LHCN-M2 (cell line): ENCODE results near the gene LAIR2. TPM values are rescaled to one million over a fixed set of nuclear protein-coding genes. Genes with fewer than 3 reads are reported as not detected.
"Not testable (repeated sequence)": the region's sequence is repeated elsewhere in the genome, so short reads cannot be mapped to it uniquely, and the experiment has no call there.

Experiments
- DNase-seq: peaks from one replicate; pipeline ENCODE4 v3.0.0-alpha.2; 2012; ENCODE audit warnings: low read depth
- total RNA-seq: library from RNA; depleted of rRNA; stranded (reverse); fragments of >200 nt; gene quantifications from 2 replicates; pipeline ENCODE4 v1.2.3, GENCODE V29; 2014

LAIR2 gene
- total RNA-seq, 1 experiment from 2014 or later: not detected

DNA sequence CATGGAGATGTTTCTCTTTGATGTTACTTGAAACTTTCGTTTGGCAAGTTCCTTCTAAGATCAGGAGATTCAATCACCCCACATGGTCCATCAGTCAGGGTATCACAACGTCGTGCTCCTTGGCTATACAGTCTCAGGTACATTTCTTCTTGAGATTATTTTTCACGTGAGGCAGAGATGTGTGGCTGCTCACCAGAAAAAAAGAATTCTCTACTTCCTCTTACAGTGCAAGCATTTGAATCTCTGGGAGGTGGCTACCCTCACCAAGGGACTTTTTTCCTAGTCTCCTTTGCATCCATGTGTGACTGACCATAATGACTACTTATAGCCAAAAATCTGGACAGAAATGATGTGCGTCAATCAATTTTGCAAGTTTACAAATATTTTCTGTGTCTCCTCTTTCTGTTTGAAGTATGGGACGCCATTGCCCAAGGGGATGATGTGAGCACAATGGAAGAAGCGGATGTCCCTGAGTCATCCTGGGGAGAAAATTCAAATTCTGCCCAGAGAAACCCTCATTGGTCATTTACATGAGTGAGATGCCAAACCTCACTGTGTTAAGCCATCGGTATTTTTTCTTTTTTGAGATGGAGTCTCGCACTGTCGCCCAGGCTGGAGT, 8.6 kb upstream of the LAIR2 start:
- DNase-seq: no peak

DNA sequence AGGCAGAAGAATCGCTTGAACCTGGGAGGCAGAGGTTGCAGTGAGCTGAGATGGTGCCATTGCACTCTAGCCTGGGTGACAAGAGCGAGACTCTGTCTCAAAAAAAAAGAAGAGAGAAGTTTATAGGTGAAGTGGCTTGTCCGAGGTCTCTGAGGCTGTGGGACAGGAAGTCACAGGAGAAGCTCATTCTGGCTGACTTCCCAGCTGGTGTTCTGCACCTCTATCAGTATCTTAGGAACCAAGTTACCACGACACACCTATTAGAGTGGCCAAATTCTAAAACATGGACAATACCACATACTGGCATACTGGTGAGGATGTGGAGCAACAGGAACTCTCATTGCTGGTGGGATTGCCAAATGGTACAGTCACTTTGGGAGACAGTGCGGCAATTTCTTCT, 7.3 kb upstream of the LAIR2 start:
- not testable (repeated sequence) for DNase-seq

DNA sequence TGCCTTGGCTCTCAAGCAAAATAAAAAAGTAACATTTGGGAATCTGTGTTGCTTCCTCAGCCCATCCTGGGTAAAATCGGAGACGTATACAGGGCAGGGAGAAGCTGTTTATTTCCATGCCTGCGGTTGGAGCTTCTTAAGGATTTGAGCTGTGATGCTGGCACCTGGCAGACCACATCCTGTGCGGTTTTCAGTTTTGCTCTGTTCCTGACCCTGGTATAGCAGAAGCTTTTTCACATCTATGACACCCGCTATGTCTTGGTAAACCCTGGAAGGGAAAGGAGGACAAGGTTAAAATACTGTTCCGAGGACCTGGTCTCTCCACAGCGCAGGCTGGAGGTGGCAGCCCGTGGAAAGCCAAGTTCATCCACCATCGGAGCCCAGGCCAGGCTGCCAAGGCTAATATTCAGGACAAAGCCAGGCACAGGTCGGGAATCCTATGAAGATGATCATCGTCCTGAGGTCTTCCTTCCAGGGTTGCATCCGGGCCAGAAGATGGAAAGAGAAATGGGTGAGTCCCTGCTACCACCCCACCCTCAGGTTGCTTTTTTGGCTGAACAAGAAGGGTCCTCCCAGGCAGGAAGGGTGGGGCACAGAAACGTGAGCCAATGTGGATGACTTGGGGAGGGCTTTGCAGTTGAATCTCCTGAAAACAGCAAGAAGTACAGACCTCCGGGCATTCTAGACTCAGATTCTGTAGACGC, 4.7 kb upstream of the LAIR2 start:
- peak; percentile 40 for DNase-seq

DNA sequence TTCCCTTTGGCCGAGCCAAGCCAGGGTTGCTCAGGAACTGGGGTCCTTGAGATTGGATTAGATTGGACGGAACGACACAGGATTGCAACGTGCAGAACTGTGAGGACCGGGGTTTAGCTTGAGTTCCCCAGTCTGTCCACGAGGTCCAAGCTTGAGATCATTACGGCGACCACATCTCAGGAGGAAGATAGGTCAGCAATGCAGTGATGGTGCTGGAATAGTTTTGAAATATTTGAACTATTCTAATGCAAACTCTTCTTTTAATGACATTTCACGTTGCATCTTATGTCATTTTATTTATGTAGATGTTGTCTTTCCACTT, 4.2 kb upstream of the LAIR2 start:
- DNase-seq: not testable (repeated sequence)

DNA sequence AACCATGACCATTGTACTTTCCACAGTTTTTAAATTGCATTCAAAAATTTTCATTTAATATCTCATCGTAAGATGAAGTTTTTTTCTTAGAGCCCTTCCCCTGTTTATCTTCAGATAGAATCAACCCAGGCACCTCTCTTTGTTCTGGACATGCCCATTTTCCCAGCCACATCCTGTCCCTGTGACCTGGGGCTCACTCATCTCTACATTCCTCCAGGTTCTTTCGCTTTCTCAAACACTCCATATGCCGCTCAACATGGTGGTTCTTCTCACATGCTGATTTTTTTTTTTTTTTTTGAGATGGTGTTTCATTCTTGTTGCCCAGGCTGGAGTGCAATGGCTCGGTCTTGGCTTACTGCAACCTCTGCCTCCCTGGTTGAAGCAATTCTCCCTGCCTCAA, 2.9 kb downstream of the LAIR2 start:
- DNase-seq: not testable (repeated sequence)

- no peak for DNase-seq
Observed at GRCh38 chr19:54506079-54506478, 3.4 kb downstream of the LAIR2 start.

DNA sequence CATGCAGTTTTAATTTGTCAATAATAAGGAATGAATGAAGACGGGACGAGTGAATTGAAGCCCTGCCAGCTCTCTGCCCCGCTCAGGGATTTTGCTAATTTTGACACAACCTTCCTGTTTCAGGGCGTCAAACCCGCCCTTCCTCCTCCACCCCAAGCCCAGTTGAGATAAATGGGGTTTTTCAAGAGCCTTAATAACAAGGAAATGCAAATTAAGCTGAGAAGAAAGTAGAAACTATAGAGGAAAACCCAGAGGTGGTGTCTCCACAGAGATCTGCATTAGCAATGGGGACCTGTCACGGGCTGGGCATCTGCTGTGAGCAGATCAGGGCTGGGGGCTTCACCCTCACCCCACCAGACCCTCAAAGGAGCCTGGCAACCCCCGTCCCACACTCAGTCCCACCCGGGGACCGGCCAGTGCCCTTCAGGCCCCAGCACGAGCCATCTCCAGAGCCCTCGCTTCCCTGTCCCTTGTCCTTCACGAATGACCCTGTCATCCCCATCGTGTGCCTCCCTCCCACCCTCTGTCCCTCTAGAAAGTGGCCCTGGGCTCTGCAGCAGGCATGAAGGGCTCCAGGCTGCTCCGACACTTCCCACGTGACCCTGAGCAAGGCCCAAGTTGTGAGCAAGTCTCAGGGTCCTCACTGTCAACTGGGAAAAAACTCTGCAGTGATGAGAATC, 4.5 kb downstream of the LAIR2 start:
- not testable (repeated sequence) for DNase-seq

GRCh38 chr19:54507824-54508223, 5.2 kb downstream of the LAIR2 start:
- no peak for DNase-seq

DNA sequence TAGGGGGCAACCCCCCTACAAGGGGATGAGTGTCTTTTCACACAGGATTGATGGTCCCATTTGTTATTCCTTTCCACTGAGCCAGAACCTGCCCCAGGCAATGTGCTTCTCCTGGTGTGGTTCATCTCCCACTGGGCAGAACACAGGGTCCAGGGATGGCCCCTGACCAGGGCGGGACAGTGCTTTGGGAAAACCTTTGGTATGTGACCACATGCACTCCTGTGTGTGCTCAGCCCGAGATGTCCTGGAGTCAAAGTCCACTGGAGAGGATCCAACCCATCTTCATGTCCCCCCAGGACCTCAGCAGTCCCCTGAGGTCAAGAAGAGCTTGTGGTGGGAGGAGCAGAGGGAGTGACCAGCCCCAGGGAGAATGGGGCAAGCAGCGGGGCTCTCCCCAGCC, 5.9 kb downstream of the LAIR2 start:
- not testable (repeated sequence) for DNase-seq

DNA sequence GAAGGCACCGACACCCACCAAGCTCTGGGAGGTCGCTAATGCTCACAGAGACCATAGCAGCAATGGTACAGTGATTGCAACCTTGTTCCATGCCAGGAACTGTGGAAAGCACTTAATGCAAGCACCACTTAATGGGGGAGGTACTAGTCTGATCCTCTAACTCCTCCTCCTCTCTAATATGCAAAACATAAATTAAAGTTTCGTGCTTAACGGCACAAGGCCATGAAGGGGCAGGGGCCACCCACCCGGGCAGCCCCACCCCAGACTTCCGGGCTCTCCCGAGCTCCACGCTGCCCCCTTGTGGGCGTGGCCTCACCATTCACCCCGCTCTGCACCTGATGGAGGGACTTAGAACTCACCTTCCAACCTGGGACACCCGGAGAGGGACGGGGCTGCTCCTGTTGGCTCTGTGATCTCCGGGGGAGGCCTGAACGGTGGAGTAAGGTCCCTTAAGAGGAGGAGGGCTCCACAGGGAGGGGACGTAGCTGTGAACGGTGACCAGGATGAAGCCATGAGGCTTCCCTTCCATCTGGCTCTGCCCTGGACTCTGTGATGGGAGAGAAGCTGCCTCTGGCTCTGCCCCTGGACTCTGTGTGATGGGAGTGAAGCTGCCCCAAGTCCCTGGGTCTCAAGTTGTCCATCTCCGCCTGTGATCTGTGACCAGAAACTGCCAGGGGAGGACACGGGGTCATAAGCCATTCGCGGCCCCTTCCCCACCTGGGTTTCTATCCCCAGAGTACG, 6.7 kb downstream of the LAIR2 start:
- not testable (repeated sequence) for DNase-seq

DNA sequence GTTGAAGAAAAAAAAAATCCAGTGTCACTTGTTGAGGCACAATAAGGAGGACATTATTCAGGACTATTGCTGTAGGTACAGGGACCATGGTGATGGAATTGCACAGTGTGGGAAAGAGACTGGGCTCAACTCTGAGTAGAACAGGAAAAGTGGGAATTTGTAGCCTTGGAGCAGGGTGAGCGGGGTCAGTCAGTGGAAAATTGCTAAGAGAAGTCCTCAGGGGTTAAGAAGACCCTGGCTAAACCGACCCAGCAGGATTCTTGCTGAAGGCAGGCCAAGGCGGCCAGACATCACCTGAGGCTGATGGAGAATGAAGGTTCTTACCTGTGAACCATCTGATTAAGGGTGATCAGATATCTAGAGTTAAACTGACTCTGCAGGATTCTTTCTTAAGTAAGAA, 12.5 kb downstream of the LAIR2 start:
- no peak for DNase-seq

GRCh38 chr19:54517483-54517882, 14.9 kb downstream of the LAIR2 start:
- peak; percentile 85 for DNase-seq

DNA sequence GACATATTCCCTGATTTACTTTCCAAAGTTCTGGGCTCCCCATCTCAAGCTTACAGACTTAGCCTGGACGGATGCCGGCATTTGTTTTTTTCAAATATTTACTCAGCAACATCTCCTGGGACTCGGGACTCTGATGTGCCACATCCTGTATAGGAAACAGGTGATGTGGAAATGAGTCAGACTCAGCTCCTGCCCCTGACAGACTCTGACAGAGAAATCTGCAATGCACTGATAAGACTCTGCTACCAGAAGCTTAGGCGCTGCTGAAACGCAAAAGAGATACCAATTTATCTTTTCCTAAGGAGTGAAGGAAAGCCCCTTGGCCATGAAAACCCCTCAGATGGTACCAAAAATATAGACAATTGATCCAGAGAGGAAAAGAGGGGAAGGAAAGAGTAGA, 16.2 kb downstream of the LAIR2 start:
- DNase-seq: peak; percentile 92

DNA sequence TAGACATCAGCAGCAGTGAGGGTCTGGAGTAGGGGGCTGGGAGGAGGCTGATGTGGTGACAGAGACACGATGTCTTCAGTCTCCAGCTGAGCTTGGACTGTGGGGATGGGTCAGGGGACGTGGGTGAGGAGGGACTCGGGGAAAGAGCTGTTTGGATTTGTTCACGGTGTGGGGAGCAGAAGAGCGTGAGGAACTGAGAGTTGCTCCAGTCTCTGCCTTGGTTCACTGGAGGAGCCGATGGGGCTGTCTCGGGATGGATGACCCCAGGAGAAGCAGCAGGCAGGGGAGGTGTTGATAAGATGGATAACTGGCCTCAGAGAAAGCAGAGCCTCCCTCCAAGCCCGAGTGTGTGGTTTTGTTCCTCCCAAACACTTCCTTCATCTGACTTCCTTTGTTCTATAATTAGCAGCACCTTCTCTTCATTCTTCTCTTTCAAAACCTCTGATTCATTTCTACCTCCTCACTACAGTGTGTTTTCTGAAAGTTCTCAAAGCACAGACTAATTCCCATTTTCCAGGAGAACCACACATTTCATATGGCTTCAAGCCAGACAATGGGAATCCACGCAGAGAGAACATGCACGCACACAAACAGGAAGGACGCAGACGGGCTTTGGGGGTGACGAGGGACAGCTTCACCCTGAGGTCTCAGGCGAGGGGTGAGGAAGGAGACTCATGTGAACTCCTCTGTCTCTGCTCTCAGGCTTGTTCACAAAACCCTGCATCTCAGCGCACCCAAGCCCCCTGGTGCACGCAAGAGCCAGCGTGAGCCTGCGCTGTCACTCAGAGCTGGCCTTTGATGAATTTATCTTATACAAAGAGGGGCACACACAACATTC, 18.6 kb downstream of the LAIR2 start:
- DNase-seq: peak; percentile 40

- DNase-seq: no peak
Observed at GRCh38 chr19:54521860-54522513, 19.4 kb downstream of the LAIR2 start.

DNA sequence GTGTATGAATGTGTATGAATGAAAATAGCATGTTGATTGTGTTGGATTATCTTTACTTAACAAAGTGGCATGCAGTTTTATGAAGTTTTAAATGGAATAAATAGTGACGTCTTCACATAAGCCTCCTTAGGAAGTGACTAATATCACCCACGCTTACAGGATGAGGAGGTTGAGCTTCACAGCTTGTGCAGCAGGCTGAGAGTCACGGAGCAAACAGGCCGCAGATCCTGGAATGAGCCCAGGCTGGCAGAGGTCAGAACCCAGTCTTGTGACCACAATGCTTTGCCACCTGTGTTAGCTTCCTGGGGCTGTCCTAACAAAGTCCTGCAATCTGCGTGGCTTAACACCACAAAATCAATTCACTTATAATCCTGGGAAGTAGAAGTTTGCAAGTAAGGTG, 20.8 kb downstream of the LAIR2 start:
- DNase-seq: peak; percentile 95

- no peak for DNase-seq
Observed at GRCh38 chr19:54525636-54526035, 23.0 kb downstream of the LAIR2 start.

GRCh38 chr19:54526972-54527371, 24.3 kb downstream of the LAIR2 start:
- no peak for DNase-seq

DNA sequence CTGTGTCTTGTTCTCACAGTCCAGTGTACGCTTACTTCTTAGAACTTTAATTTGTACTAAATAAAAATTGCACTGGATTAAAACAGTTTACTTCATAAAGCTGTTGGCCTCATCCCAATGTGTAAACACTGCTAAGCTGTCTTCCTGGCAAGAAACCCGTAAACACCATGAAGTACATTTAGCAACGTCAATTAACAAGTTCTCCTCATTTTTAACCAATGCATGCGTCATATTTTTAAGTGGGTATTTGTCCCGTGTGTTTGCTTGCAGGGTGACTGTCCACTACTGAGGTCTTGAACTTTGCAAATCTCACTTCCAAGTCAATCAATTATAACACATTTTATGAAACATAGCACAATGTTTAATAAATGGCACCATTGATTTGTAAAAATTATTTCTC, 28.2 kb downstream of the LAIR2 start:
- DNase-seq: no peak

DNA sequence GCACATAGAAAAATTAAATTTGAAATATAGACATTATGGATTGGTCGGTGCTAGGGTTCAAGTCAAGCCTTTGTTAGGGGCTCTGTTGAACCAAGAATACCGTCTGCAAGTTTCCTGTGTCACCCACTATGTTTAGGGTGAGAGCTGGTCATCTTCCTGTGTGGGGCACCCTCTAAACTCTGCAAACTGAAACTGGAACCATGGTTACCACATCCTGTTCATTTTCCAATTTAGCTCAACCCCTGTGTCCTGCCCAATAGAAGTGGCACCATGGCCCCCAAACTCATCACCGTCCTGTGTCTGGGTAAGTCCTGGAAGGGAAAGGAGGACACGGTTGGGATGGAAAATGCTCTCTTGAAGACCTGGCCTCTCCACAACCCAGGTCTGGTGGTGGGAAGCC, 29.9 kb downstream of the LAIR2 start:
- DNase-seq: no peak

DNA sequence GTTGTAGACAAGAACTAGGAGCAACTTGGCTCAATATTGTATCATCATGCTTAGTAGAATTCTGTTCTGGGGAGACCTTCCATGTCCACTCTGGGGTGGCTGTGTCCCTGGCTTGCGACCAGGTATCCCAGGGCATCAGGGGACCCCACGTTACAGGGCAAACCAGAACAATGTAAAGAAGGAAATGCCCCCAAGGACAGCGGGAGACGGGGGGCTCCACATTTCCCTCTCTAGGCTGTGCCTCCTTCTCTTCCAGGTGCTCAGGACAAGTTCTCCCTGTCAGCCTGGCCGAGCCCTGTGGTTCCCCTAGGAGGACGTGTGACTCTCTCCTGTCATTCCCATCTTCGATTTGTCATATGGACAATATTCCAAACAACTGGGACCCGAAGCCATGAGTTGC, 30.8 kb downstream of the LAIR2 start:
- DNase-seq: no peak
